PC-9 (cell line): ENCODE data around the gene CACNA2D4. TPM values are rescaled to one million over a fixed set of nuclear protein-coding genes. Genes with fewer than 3 reads are reported as not detected.

Source experiments
- BruUV-seq: library from RNA; stranded (reverse); fragments of 400-500 nt; replicated peaks from 2 replicates; lab custom pipeline; 2021; lab: Mats Ljungman, UMichigan
- CTCF ChIA-PET: fragments of 300-600 bp; sonication (Branson Sonifier 250); formaldehyde crosslinking; loops from one replicate; lab custom pipeline; 2022; ENCODE audit warnings: antibody characterized with exemption; lab: Charles Lee
- POLR2A ChIA-PET: fragments of 300-600 bp; sonication (Branson Sonifier 250); formaldehyde crosslinking; loops from one replicate; lab custom pipeline; 2022; ENCODE audit warnings: antibody characterized with exemption; ENCODE audit not compliant: unreplicated experiment; lab: Charles Lee
- DNase-seq, 2 experiments: peaks; one replicate each; pipeline versions ENCODE4 v3.0.0 to v3.0.0-alpha.2; 2015 to 2022; ENCODE audit warnings: mixed read lengths in 1 of 2
- H2AFZ ChIP-seq: fragments of 200-600 bp; sonication (generic); 2 replicates; pipeline ENCODE4 v1.8.1; 2017; ENCODE audit warnings: antibody characterized with exemption
- H3F3A ChIP-seq: fragments of 200-600 bp; sonication (generic); 2 replicates; pipeline ENCODE4 v1.8.1; 2017; ENCODE audit warnings: antibody characterized with exemption, mild to moderate bottlenecking, low read depth; ENCODE audit not compliant: insufficient read depth
- H3K27ac ChIP-seq: fragments of 200-600 bp; sonication (generic); 2 replicates; pipeline ENCODE4 v1.6.1; 2016; ENCODE audit warnings: mixed run types
- H3K27me3 ChIP-seq: fragments of 200-600 bp; sonication (generic); 2 replicates; pipeline ENCODE4 v1.6.1; 2016; ENCODE audit warnings: low read depth, mixed run types; ENCODE audit not compliant: insufficient read depth
- H3K36me3 ChIP-seq: fragments of 200-600 bp; sonication (generic); 2 replicates; pipeline ENCODE4 v1.6.1; 2016; ENCODE audit warnings: low read depth, mixed run types
- H3K4me1 ChIP-seq: fragments of 200-600 bp; sonication (generic); replicated peaks from 2 replicates; pipeline ENCODE4 v1.6.1; 2016; ENCODE audit warnings: mixed run types; ENCODE audit not compliant: insufficient read depth
- H3K4me2 ChIP-seq: fragments of 200-600 bp; sonication (generic); 2 replicates; pipeline ENCODE4 v1.6.1; 2017; ENCODE audit warnings: mixed run types
- H3K4me3 ChIP-seq: fragments of 200-600 bp; sonication (generic); 2 replicates; pipeline ENCODE4 v1.6.1; 2016; ENCODE audit warnings: mixed run types
- H3K79me2 ChIP-seq: fragments of 200-600 bp; sonication (generic); 2 replicates; pipeline ENCODE4 v1.6.1; 2017; ENCODE audit warnings: low read depth, mixed run types
- H3K9me2 ChIP-seq: fragments of 200-600 bp; sonication (generic); 2 replicates; pipeline ENCODE4 v1.8.1; 2017; ENCODE audit warnings: mild to moderate bottlenecking; ENCODE audit not compliant: insufficient read depth
- H3K9me3 ChIP-seq: fragments of 200-600 bp; sonication (generic); 2 replicates; pipeline ENCODE4 v1.8.1; 2016; ENCODE audit warnings: low read depth; ENCODE audit not compliant: insufficient read depth
- H4K20me1 ChIP-seq: fragments of 200-600 bp; sonication (generic); 2 replicates; pipeline ENCODE4 v1.8.1; 2017; ENCODE audit not compliant: insufficient read depth
- EZH2 ChIP-seq: fragments of 200-600 bp; sonication (generic); IDR thresholded peaks from 2 replicates; pipeline ENCODE4 v1.8.0; 2017; ENCODE audit warnings: antibody characterized with exemption, low read depth
- intact Hi-C: fragments of 100-400 bp; cut with micrococcal nuclease; formaldehyde crosslinking; loops from one replicate; pipeline ENCODE4 v1.10.0; 2022; ENCODE audit not compliant: unreplicated experiment
- total RNA-seq: library from RNA; stranded (reverse); gene quantifications from 2 replicates; pipeline ENCODE4 v1.2.3, GENCODE V29; 2021
- TF ChIP-seq, protein P1 (sequence below): fragments of 200-600 bp; sonication (generic); conservative IDR thresholded peaks from 2 replicates; pipeline ENCODE4 v1.6.1; 2017; ENCODE audit warnings: mixed run types, antibody characterized with exemption, mild to moderate bottlenecking, moderate library complexity

The CACNA2D4 gene
- total RNA-seq, 1 experiment from 2014 or later: not detected

DNA sequence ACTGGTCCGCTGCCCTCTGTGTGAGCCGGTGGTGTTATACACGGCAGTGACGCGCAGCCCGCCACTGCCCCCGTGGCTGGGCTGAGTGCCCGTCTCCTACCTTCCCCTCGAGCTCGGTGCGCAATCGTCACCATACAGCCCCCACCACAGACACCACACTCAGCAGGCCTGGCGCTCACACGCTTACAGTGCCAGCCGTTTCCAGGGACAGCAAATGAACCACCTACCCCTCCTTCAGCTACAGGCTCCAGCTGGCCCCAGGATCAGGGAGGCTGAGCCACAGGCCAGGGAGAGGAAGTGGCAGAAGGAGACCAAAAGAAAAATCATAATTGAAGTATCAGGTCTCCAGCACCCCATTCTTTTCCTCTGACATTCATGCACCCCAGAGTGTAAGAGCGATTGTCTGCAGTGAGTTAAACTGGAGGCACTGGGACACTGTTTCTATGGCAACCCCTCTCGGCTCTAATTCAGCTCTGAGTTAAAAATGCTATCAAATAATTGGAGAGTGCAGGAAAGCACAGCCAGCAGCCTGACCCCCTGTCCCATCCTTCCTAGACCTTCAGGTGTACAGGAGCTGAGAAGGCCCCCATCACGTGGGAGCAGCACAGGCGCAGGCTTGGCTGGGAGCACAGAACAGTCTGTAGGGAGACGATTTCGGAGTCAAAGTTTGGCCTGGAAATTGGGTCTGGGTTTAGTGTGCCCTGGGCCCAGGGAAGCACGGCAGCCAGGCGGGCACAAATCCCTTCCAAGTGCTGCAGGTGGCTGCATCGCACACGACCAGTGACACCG is 80.1 kb downstream of the CACNA2D4 start:
- H3F3A ChIP-seq: no peaks in the 10 kb centered on the region; the same call in 1 of the 2 replicates
- no peaks in the 10 kb centered on the region for H3K9me2 ChIP-seq
- CTCF ChIA-PET: no interaction called here
- DNase-seq: no peak
- peaks cover 21% of the 10 kb centered on the region for H3K4me1 ChIP-seq
- POLR2A ChIA-PET: no interaction called here
- peaks cover 3% of the 10 kb centered on the region; the same call in 1 of the 2 replicates for H4K20me1 ChIP-seq
- H3K4me3 ChIP-seq: no peak overlapping the region
- intact Hi-C loops: no loop called here
- H3K4me2 ChIP-seq: no peak overlapping the region
- no peak overlapping the region for H3K27ac ChIP-seq
- BruUV-seq: no TSS peak
- H2AFZ ChIP-seq: no peak overlapping the region
- peaks cover 97% of the 10 kb centered on the region for H3K27me3 ChIP-seq
- TF ChIP-seq EZH2: no peak
- TF ChIP-seq, protein P1, sequence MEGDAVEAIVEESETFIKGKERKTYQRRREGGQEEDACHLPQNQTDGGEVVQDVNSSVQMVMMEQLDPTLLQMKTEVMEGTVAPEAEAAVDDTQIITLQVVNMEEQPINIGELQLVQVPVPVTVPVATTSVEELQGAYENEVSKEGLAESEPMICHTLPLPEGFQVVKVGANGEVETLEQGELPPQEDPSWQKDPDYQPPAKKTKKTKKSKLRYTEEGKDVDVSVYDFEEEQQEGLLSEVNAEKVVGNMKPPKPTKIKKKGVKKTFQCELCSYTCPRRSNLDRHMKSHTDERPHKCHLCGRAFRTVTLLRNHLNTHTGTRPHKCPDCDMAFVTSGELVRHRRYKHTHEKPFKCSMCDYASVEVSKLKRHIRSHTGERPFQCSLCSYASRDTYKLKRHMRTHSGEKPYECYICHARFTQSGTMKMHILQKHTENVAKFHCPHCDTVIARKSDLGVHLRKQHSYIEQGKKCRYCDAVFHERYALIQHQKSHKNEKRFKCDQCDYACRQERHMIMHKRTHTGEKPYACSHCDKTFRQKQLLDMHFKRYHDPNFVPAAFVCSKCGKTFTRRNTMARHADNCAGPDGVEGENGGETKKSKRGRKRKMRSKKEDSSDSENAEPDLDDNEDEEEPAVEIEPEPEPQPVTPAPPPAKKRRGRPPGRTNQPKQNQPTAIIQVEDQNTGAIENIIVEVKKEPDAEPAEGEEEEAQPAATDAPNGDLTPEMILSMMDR: no peak
- H3K9me3 ChIP-seq: no peaks in the 10 kb centered on the region
- no peaks in the 10 kb centered on the region for H3K36me3 ChIP-seq
- no peaks in the 10 kb centered on the region for H3K79me2 ChIP-seq

DNA sequence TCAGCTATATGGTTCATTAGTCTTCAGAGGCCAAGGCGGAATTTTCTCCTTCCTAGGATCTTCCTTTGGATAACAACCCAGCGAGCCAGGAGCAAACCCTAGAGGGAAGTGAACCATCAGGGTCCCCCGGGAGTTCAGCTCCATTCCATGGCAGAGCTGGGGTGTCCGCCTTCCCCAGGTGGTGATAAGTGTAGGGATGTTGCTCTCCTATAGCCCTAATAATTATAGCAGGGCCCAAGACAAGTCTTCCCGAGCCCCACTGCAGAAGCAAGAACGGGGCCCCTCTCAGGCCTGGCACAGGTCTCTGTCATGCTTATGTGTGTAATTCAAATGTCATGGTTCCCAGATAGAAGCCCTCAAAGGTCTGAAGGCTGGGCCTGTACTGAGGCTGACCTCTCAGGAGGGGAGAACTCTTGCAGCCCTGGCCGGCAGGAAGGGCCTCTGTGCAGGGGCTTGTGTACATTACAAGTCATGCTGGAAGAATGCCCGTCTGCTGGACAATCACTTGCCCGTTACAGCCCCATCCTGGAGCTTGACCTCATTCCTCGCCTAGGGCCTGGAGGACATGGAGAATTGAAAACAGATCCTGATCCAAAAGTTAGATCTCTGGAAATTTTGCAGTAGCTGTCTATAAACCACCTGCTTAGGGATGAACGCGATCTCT is 80.8 kb downstream of the CACNA2D4 start:
- TF ChIP-seq EZH2: no peak
- TF ChIP-seq, protein P1: no peak
- Histone ChIP-seq H3K9me2 (no peaks in the 10 kb centered on the region), H3K4me1 (peaks cover 21% of the 10 kb centered on the region), H3K9me3 (no peaks in the 10 kb centered on the region), H4K20me1 (peaks cover 3% of the 10 kb centered on the region; the same call in 1 of the 2 replicates), H2AFZ (no peak overlapping the region), H3F3A (no peaks in the 10 kb centered on the region; the same call in 1 of the 2 replicates), H3K79me2 (no peaks in the 10 kb centered on the region), H3K36me3 (no peaks in the 10 kb centered on the region), H3K27ac (no peak overlapping the region), H3K4me2 (no peak overlapping the region; the same call in 1 of the 2 replicates), H3K27me3 (peaks cover 97% of the 10 kb centered on the region), H3K4me3 (no peak overlapping the region)
- CTCF ChIA-PET: no interaction called here
- POLR2A ChIA-PET: no interaction called here
- no peak for DNase-seq
- intact Hi-C loops: no loop called here
- no TSS peak for BruUV-seq

DNA sequence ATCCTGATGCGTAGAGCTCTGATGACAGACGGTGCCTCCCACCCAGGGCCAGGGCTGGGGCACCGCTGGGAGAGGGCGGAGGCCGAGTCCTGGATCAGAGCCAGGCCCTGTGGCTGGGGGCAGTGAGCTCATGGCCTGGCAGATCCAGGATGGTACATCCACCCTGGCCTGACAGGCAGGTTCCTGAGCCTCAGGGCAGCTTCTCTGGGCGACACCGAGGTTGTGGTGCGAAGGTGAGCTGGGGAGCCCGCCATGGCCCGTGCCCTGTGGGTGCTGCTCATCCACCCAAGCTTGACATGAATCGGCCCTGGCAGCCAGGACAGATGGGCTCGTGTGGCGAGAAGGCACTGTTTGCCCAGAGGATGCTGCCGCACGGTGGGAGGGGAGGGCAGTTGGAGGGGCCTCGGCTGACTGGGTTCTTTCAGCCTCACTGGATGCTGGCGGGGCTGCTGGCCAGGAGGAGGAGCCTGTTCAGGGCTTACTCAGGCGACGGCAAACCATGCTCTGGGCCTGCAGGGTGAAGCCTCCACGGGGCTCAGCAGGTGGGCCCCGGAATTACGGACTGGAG is 81.5 kb downstream of the CACNA2D4 start:
- DNase-seq: peak; percentile 55 to 57
- intact Hi-C loops: no loop called here
- Histone ChIP-seq H3K4me1 (peaks cover 21% of the 10 kb centered on the region), H3K79me2 (no peaks in the 10 kb centered on the region), H3K9me3 (no peaks in the 10 kb centered on the region), H3F3A (no peaks in the 10 kb centered on the region; the same call in 1 of the 2 replicates), H3K27ac (no peak overlapping the region), H3K36me3 (no peaks in the 10 kb centered on the region), H3K4me3 (no peak overlapping the region), H2AFZ (no peak overlapping the region), H4K20me1 (peaks cover 3% of the 10 kb centered on the region; the same call in 1 of the 2 replicates), H3K9me2 (no peaks in the 10 kb centered on the region), H3K4me2 (peak overlapping the region; percentile 49), H3K27me3 (peaks cover 98% of the 10 kb centered on the region)
- no TSS peak for BruUV-seq
- CTCF ChIA-PET: interaction anchor here (0.5 kb wide), 2 partner anchors 184 to 817 kb away, joined by 3 to 5 read pairs; no protein-coding TSS in a partner anchor
- POLR2A ChIA-PET: interaction anchor here (0.7 kb wide), 1 partner anchor 18 kb away, joined by 3 read pairs; no protein-coding TSS in a partner anchor
- TF ChIP-seq, protein P1: no peak
- TF ChIP-seq EZH2: no peak
